Left lung (tissue), 10 donors: Measurements from ENCODE around the gene ZNF684. TPM values are rescaled to one million over a fixed set of nuclear protein-coding genes. Genes with fewer than 3 reads are reported as not detected.

Experiments
- ATAC-seq: fragments of 200-7000 bp; cut with Tn5 transposase; one replicate; pipeline ENCODE4 v1.9.1; 2020; ENCODE audit warnings: moderate library complexity
- DNase-seq, 4 donors: peaks; one replicate each; pipeline ENCODE4 v3.0.0-alpha.2; 2013 to 2020
- H3K27ac ChIP-seq, 2 donors: fragments of 200-600 bp; sonication (generic) in 1 of 2; one replicate each; pipeline versions ENCODE4 v1.5.0 to v1.8.0; 2020 to 2021
- H3K27me3 ChIP-seq, 2 donors: fragments of 200-600 bp; sonication (generic) in 1 of 2; one replicate each; pipeline versions ENCODE4 v1.5.0 to v1.8.0; 2020 to 2021
- H3K36me3 ChIP-seq, 2 donors: fragments of 200-600 bp; sonication (generic) in 1 of 2; one replicate each; pipeline versions ENCODE4 v1.5.0 to v1.8.0; 2020 to 2021
- H3K4me1 ChIP-seq, 2 donors: fragments of 200-600 bp; one replicate each; pipeline ENCODE4 v1.8.0; 2021
- H3K4me3 ChIP-seq, 2 donors: fragments of 200-600 bp; sonication (generic) in 1 of 2; one replicate each; pipeline versions ENCODE4 v1.5.0 to v1.8.0; 2020 to 2021; ENCODE audit warnings: mild to moderate bottlenecking in 1 of 2
- H3K9me3 ChIP-seq, 2 donors: fragments of 200-600 bp; sonication (generic) in 1 of 2; one replicate each; pipeline versions ENCODE4 v1.5.0 to v1.8.0; 2020 to 2021
- intact Hi-C, 2 donors: fragments of 100-400 bp; cut with DNase I; formaldehyde crosslinking; loops; one replicate each; pipeline versions ENCODE4 v1.11.2 to v1.14.2; 2022
- polyA plus RNA-seq, 6 donors: library from polyadenylated mRNA; unstranded; fragments of 120-200 nt; gene quantifications; one replicate each; pipeline ENCODE4 v1.2.1, GENCODE V29; 2013; ENCODE audit not compliant: insufficient read length in 6 of 6
- total RNA-seq, 2 donors: library from RNA; stranded (reverse); fragmentation: NEBNext Ultra II Directional; extraction: Animal tissue kit (Norgen Biotek cat#: 25700); gene quantifications; one replicate each; pipeline ENCODE4 v1.2.1, GENCODE V29; 2021
- TF ChIP-seq, protein P1 (sequence below), 2 donors: fragments of 200-600 bp; sonication (generic) in 1 of 2; IDR thresholded peaks; one replicate each; pipeline versions ENCODE4 v1.5.0 to v1.8.0; 2021; ENCODE audit warnings: antibody characterized with exemption in 2 of 2
- donor health status: DM: no; HTN: yes; CAD: no.
- donor health status: DM: no; HTN: no; CAD: no.

ZNF684 gene
- total and polyA plus RNA-seq, 8 donors: 3.7 to 10.0 (median 8.2) TPM

DNA sequence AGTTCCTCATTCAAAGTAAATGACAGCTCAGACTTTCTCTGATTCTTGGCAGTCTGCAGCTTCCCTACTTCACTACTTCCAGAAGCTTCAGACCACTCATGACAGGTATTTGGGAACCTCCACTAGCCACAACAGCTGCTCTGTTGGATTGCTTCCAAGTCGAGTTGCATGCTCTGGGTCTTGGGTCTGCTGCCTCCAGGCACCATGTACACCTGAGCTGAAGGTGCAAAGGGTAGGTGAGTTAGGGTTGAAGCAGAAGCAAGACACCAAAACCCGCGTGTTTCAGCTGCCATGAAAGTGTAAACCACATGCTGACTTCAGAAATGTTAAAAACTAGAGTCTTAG is 62.7 kb downstream of the ZNF684 start:
- no peaks in the 10 kb centered on the region for H3K27me3 ChIP-seq
- ATAC-seq: no peak
- no peak overlapping the region for H3K27ac ChIP-seq
- no peaks in the 10 kb centered on the region for H3K9me3 ChIP-seq
- H3K4me3 ChIP-seq: no peak overlapping the region
- DNase-seq: no peak
- intact Hi-C loops: no loop called here
- TF ChIP-seq, protein P1, sequence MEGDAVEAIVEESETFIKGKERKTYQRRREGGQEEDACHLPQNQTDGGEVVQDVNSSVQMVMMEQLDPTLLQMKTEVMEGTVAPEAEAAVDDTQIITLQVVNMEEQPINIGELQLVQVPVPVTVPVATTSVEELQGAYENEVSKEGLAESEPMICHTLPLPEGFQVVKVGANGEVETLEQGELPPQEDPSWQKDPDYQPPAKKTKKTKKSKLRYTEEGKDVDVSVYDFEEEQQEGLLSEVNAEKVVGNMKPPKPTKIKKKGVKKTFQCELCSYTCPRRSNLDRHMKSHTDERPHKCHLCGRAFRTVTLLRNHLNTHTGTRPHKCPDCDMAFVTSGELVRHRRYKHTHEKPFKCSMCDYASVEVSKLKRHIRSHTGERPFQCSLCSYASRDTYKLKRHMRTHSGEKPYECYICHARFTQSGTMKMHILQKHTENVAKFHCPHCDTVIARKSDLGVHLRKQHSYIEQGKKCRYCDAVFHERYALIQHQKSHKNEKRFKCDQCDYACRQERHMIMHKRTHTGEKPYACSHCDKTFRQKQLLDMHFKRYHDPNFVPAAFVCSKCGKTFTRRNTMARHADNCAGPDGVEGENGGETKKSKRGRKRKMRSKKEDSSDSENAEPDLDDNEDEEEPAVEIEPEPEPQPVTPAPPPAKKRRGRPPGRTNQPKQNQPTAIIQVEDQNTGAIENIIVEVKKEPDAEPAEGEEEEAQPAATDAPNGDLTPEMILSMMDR (IDR thresholded peaks at IDR 0.05): no peak
- no peaks in the 10 kb centered on the region for H3K4me1 ChIP-seq
- no peaks in the 10 kb centered on the region for H3K36me3 ChIP-seq

DNA sequence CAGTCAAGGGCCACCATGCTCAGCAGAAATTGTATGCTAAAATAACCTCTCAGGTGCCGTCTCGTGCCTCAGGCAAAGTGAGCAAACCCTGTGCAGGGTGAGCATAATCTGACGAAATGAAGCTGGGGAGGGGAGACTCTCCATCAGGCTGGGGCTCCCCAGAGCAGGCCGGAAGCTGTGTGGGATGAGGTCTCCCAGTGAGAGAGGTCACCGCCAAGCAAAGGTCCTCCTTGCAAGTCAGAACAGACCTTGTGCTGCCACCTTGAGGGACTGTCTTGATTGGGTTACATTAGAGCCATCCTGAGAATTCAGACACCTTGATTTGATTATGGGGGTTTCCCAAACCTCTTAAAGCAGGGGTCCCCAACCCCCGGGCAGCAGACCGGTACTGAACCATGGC is 64.2 kb downstream of the ZNF684 start:
- no peaks in the 10 kb centered on the region for H3K4me1 ChIP-seq
- intact Hi-C loops: no loop called here
- H3K4me3 ChIP-seq: no peak overlapping the region
- no peaks in the 10 kb centered on the region for H3K9me3 ChIP-seq
- DNase-seq (no peak), ATAC-seq (no peak)
- no peaks in the 10 kb centered on the region for H3K27me3 ChIP-seq
- H3K36me3 ChIP-seq: no peaks in the 10 kb centered on the region
- no peak overlapping the region for H3K27ac ChIP-seq
- TF ChIP-seq, protein P1 (IDR thresholded peaks at IDR 0.05): no peak

Other genes starting within 250 kb of the ZNF684 start
- gene COL9A2, start 214.4 kb upstream of the ZNF684 start, total RNA-seq: 1 to 10 TPM; 1.1 to 3.4 TPM
- 10 to 100 TPM; 17.1 to 29.7 (median 22.7) TPM for gene COL9A2, start 214.4 kb upstream of the ZNF684 start, polyA plus RNA-seq
- 10 to 100 TPM; 39.8 to 77.3 TPM for gene SMAP2, start 157.9 kb upstream of the ZNF684 start, total RNA-seq
- 10 to 100 TPM; 22.1 to 26.6 (median 24.3) TPM for gene SMAP2, start 157.9 kb upstream of the ZNF684 start, polyA plus RNA-seq
- 1 to 10 TPM; 2.3 to 2.5 TPM for gene ZFP69B, start 81.2 kb upstream of the ZNF684 start, total RNA-seq
- 1 to 10 TPM; 5.6 to 7.3 (median 6.5) TPM for gene ZFP69B, start 81.2 kb upstream of the ZNF684 start, polyA plus RNA-seq
- gene ZFP69, start 54.3 kb upstream of the ZNF684 start, total RNA-seq: 1 to 10 TPM; 2.9 to 3.8 TPM
- 10 to 100 TPM in 2 of 6 donors, 1 to 10 TPM in 4; 8.1 to 11.2 (median 8.6) TPM for gene ZFP69, start 54.3 kb upstream of the ZNF684 start, polyA plus RNA-seq
- 1 to 10 TPM; 8.2 to 8.5 TPM for gene EXO5, start 22.9 kb upstream of the ZNF684 start, total RNA-seq
- 10 to 100 TPM; 10.9 to 15.3 (median 14.1) TPM for gene EXO5, start 22.9 kb upstream of the ZNF684 start, polyA plus RNA-seq
- gene RIMS3, start 134.0 kb downstream of the ZNF684 start, total RNA-seq: 1 to 10 TPM; 4.4 to 5.0 TPM
- 1 to 10 TPM; 1.3 to 2.1 (median 1.7) TPM for gene RIMS3, start 134.0 kb downstream of the ZNF684 start, polyA plus RNA-seq
- gene NFYC, start 160.1 kb downstream of the ZNF684 start, total RNA-seq: 10 to 100 TPM; 54.6 to 56.0 TPM
- 10 to 100 TPM; 80.9 to 98.1 (median 89.7) TPM for gene NFYC, start 160.1 kb downstream of the ZNF684 start, polyA plus RNA-seq